ENCODE measurements around the gene MARS1. TPM values are rescaled to one million over a fixed set of nuclear protein-coding genes. Genes with fewer than 3 reads are reported as not detected.
A peak's percentile ranks its signal among the peaks of the same experiment; 100 is the strongest.

MARS1 gene
- total and polyA plus RNA-seq, 7 donors = 41.2 to 97.4 (median 83.6) TPM

- H3K9me3 ChIP-seq = no peaks in the 10 kb centered on the region
- peaks cover 19 to 68% of the 10 kb centered on the region in 2 donors for H3K36me3 ChIP-seq (ENCODE audit: insufficient read depth in 1 of 2, low read depth in 1 of 2)
- H3K4me1 ChIP-seq = no peaks in the 10 kb centered on the region
- intact Hi-C loops (cut with DNase I) = no loop called here
- no peak for ATAC-seq
- H3K4me3 ChIP-seq = no peak overlapping the region
- H3K27ac ChIP-seq = no peak overlapping the region
- no peaks in the 10 kb centered on the region for H3K27me3 ChIP-seq (ENCODE audit: insufficient read depth in 3 of 3, low read length in 2 of 3)
- TF ChIP-seq, protein P1, sequence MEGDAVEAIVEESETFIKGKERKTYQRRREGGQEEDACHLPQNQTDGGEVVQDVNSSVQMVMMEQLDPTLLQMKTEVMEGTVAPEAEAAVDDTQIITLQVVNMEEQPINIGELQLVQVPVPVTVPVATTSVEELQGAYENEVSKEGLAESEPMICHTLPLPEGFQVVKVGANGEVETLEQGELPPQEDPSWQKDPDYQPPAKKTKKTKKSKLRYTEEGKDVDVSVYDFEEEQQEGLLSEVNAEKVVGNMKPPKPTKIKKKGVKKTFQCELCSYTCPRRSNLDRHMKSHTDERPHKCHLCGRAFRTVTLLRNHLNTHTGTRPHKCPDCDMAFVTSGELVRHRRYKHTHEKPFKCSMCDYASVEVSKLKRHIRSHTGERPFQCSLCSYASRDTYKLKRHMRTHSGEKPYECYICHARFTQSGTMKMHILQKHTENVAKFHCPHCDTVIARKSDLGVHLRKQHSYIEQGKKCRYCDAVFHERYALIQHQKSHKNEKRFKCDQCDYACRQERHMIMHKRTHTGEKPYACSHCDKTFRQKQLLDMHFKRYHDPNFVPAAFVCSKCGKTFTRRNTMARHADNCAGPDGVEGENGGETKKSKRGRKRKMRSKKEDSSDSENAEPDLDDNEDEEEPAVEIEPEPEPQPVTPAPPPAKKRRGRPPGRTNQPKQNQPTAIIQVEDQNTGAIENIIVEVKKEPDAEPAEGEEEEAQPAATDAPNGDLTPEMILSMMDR (IDR thresholded peaks at IDR 0.05) = no peak
- DNase-seq = no peak
These were observed 9.0 kb downstream of the MARS1 start for GRCh38 chr12:57496822-57497221.

GRCh38 chr12:57497223-57498131 is 9.6 kb downstream of the MARS1 start:
- intact Hi-C loops (cut with DNase I) = no loop called here
- ATAC-seq (peak in 2 of 4 donors; percentile 14 to 42), DNase-seq (no peak)
- WGBS, 3 donors = 83 to 95% (median 92%) methylated on average over 12 of the region's 12 CpGs
- TF ChIP-seq, protein P1 (IDR thresholded peaks at IDR 0.05) = no peak
- Histone ChIP-seq H3K36me3 (ENCODE audit: insufficient read depth in 1 of 2, low read depth in 1 of 2) (peaks cover 23 to 72% of the 10 kb centered on the region in 2 donors), H3K4me3 (no peak overlapping the region), H3K27ac (no peak overlapping the region), H3K4me1 (no peaks in the 10 kb centered on the region), H3K27me3 (ENCODE audit: insufficient read depth in 3 of 3, low read length in 2 of 3) (no peaks in the 10 kb centered on the region), H3K9me3 (no peaks in the 10 kb centered on the region)

- TF ChIP-seq, protein P1 (IDR thresholded peaks at IDR 0.05) = no peak
- intact Hi-C loops (cut with DNase I) = no loop called here
- Histone ChIP-seq H3K4me3 (no peak overlapping the region), H3K4me1 (no peaks in the 10 kb centered on the region), H3K36me3 (ENCODE audit: insufficient read depth in 1 of 2, low read depth in 1 of 2) (peaks cover 18 to 74% of the 10 kb centered on the region in 2 donors), H3K9me3 (no peaks in the 10 kb centered on the region), H3K27me3 (ENCODE audit: insufficient read depth in 3 of 3, low read length in 2 of 3) (no peaks in the 10 kb centered on the region), H3K27ac (no peak overlapping the region)
- ATAC-seq (no peak), DNase-seq (no peak)
- WGBS, 3 donors = 79 to 84% (median 81%) methylated on average over 9 of the region's 9 CpGs
These were observed 10.2 kb downstream of the MARS1 start for GRCh38 chr12:57498132-57498502.

DNA sequence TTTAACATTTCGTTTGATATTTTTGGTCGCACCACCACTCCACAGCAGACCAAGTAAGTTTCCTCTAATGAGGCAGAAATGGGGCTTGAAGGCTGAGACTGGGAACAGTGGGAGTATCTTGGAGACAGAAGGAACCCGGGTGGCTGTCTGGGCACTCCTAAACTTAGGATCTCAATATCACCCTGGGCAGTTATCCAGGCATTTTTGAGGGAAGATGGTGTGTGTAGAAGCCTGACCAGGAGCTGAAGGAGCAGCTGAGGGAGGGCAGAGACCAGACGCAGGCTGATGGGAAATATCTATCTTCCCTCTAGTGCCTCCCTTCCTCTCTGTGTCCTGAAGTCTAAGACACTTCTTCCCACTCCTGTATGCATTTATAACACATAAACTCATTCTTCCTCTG is 10.7 kb downstream of the MARS1 start:
- Histone ChIP-seq H3K36me3 (ENCODE audit: insufficient read depth in 1 of 2, low read depth in 1 of 2) (peaks cover 18 to 79% of the 10 kb centered on the region in 2 donors), H3K4me1 (no peaks in the 10 kb centered on the region), H3K27ac (no peak overlapping the region), H3K9me3 (no peaks in the 10 kb centered on the region), H3K4me3 (no peak overlapping the region), H3K27me3 (ENCODE audit: insufficient read depth in 3 of 3, low read length in 2 of 3) (no peaks in the 10 kb centered on the region)
- DNase-seq (no peak), ATAC-seq (no peak)
- intact Hi-C loops (cut with DNase I) = no loop called here
- TF ChIP-seq, protein P1 (IDR thresholded peaks at IDR 0.05) = no peak
- WGBS, 3 donors = 93 to 98% (median 93%) methylated on average over 4 of the region's 4 CpGs

Measured in psoas muscle (tissue), 8 donors.